PC-9 (cell line): ENCODE data around the gene NIPSNAP3A. TPM values are rescaled to one million over a fixed set of nuclear protein-coding genes. Genes with fewer than 3 reads are reported as not detected.

Experiments used
- BruUV-seq: library from RNA; stranded (reverse); fragments of 400-500 nt; replicated peaks from 2 replicates; lab custom pipeline; 2021; lab: Mats Ljungman, UMichigan
- CTCF ChIA-PET: fragments of 300-600 bp; sonication (Branson Sonifier 250); formaldehyde crosslinking; loops from one replicate; lab custom pipeline; 2022; ENCODE audit warnings: antibody characterized with exemption; lab: Charles Lee
- POLR2A ChIA-PET: fragments of 300-600 bp; sonication (Branson Sonifier 250); formaldehyde crosslinking; loops from one replicate; lab custom pipeline; 2022; ENCODE audit warnings: antibody characterized with exemption; ENCODE audit not compliant: unreplicated experiment; lab: Charles Lee
- DNase-seq, 2 experiments: peaks; one replicate each; pipeline versions ENCODE4 v3.0.0 to v3.0.0-alpha.2; 2015 to 2022; ENCODE audit warnings: mixed read lengths in 1 of 2
- H2AFZ ChIP-seq: fragments of 200-600 bp; sonication (generic); 2 replicates; pipeline ENCODE4 v1.8.1; 2017; ENCODE audit warnings: antibody characterized with exemption
- H3F3A ChIP-seq: fragments of 200-600 bp; sonication (generic); 2 replicates; pipeline ENCODE4 v1.8.1; 2017; ENCODE audit warnings: antibody characterized with exemption, mild to moderate bottlenecking, low read depth; ENCODE audit not compliant: insufficient read depth
- H3K27ac ChIP-seq: fragments of 200-600 bp; sonication (generic); 2 replicates; pipeline ENCODE4 v1.6.1; 2016; ENCODE audit warnings: mixed run types
- H3K27me3 ChIP-seq: fragments of 200-600 bp; sonication (generic); 2 replicates; pipeline ENCODE4 v1.6.1; 2016; ENCODE audit warnings: low read depth, mixed run types; ENCODE audit not compliant: insufficient read depth
- H3K36me3 ChIP-seq: fragments of 200-600 bp; sonication (generic); 2 replicates; pipeline ENCODE4 v1.6.1; 2016; ENCODE audit warnings: low read depth, mixed run types
- H3K4me1 ChIP-seq: fragments of 200-600 bp; sonication (generic); replicated peaks from 2 replicates; pipeline ENCODE4 v1.6.1; 2016; ENCODE audit warnings: mixed run types; ENCODE audit not compliant: insufficient read depth
- H3K4me2 ChIP-seq: fragments of 200-600 bp; sonication (generic); 2 replicates; pipeline ENCODE4 v1.6.1; 2017; ENCODE audit warnings: mixed run types
- H3K4me3 ChIP-seq: fragments of 200-600 bp; sonication (generic); 2 replicates; pipeline ENCODE4 v1.6.1; 2016; ENCODE audit warnings: mixed run types
- H3K79me2 ChIP-seq: fragments of 200-600 bp; sonication (generic); 2 replicates; pipeline ENCODE4 v1.6.1; 2017; ENCODE audit warnings: low read depth, mixed run types
- H3K9me2 ChIP-seq: fragments of 200-600 bp; sonication (generic); 2 replicates; pipeline ENCODE4 v1.8.1; 2017; ENCODE audit warnings: mild to moderate bottlenecking; ENCODE audit not compliant: insufficient read depth
- H3K9me3 ChIP-seq: fragments of 200-600 bp; sonication (generic); 2 replicates; pipeline ENCODE4 v1.8.1; 2016; ENCODE audit warnings: low read depth; ENCODE audit not compliant: insufficient read depth
- H4K20me1 ChIP-seq: fragments of 200-600 bp; sonication (generic); 2 replicates; pipeline ENCODE4 v1.8.1; 2017; ENCODE audit not compliant: insufficient read depth
- EZH2 ChIP-seq: fragments of 200-600 bp; sonication (generic); IDR thresholded peaks from 2 replicates; pipeline ENCODE4 v1.8.0; 2017; ENCODE audit warnings: antibody characterized with exemption, low read depth
- intact Hi-C: fragments of 100-400 bp; cut with micrococcal nuclease; formaldehyde crosslinking; loops from one replicate; pipeline ENCODE4 v1.10.0; 2022; ENCODE audit not compliant: unreplicated experiment
- total RNA-seq: library from RNA; stranded (reverse); gene quantifications from 2 replicates; pipeline ENCODE4 v1.2.3, GENCODE V29; 2021
- TF ChIP-seq, protein P1 (sequence below): fragments of 200-600 bp; sonication (generic); conservative IDR thresholded peaks from 2 replicates; pipeline ENCODE4 v1.6.1; 2017; ENCODE audit warnings: mixed run types, antibody characterized with exemption, mild to moderate bottlenecking, moderate library complexity

NIPSNAP3A gene
- total RNA-seq, 1 experiment from 2014 or later: 19.8 TPM

DNA sequence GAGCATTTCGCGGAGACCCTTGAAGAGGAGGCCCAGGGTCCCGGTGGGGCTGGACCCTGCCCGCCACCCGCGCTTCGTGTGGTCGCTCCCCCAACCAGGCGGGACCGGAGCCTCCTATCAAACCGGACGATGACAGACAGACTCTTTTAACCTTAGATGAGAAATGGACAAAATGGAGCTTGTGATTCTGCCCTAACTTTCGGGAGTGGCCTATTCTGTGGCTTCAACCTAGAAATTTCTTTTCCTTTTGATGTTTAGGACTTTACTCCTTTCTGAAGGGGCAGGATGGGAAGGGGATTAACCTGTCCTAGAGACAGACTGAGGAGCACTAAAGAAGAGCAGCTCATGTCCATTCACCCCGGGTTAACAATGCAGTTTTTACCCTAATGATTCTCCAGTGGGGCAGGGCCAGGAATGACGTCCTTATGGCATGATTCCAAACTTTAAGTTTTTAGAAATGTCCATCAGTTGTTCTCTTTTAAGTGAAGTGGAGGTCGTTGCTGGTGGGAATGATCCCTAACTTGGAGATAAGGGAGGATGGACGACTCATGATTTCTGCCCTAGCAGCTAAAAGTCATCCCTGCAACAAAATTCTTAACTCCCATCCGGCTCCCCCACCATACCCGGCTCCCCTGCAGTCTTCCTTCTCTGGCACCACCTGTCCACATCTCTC, 1.0 kb downstream of the NIPSNAP3A start:
- H3K36me3 ChIP-seq: peaks cover 7% of the 10 kb centered on the region; the same call in 1 of the 2 replicates
- H3K4me2 ChIP-seq: peak overlapping the region; percentile 97
- intact Hi-C loops: loop anchor here (5.0 to 10.0 kb wide), 2 partner anchors 656 to 946 kb away; partner anchors contain the start of genes SMC2 and TMEM38B
- peaks cover 13% of the 10 kb centered on the region; the same call in 1 of the 2 replicates for H3K79me2 ChIP-seq
- ChIA-PET POLR2A (interaction anchor here (0.5 to 0.6 kb wide), 2 partner anchors 680 to 967 kb away, joined by 4 to 5 read pairs; no protein-coding TSS in a partner anchor), CTCF (no interaction called here)
- H2AFZ ChIP-seq: peak overlapping the region; percentile 100
- no peak for TF ChIP-seq EZH2
- TF ChIP-seq, protein P1, sequence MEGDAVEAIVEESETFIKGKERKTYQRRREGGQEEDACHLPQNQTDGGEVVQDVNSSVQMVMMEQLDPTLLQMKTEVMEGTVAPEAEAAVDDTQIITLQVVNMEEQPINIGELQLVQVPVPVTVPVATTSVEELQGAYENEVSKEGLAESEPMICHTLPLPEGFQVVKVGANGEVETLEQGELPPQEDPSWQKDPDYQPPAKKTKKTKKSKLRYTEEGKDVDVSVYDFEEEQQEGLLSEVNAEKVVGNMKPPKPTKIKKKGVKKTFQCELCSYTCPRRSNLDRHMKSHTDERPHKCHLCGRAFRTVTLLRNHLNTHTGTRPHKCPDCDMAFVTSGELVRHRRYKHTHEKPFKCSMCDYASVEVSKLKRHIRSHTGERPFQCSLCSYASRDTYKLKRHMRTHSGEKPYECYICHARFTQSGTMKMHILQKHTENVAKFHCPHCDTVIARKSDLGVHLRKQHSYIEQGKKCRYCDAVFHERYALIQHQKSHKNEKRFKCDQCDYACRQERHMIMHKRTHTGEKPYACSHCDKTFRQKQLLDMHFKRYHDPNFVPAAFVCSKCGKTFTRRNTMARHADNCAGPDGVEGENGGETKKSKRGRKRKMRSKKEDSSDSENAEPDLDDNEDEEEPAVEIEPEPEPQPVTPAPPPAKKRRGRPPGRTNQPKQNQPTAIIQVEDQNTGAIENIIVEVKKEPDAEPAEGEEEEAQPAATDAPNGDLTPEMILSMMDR: no peak
- H3K27me3 ChIP-seq: no peaks in the 10 kb centered on the region
- no peak for DNase-seq
- no peaks in the 10 kb centered on the region for H3F3A ChIP-seq
- no peaks in the 10 kb centered on the region for H3K9me2 ChIP-seq
- H3K27ac ChIP-seq: peak overlapping the region; percentile 47
- no peaks in the 10 kb centered on the region for H4K20me1 ChIP-seq
- no TSS peak for BruUV-seq
- H3K4me3 ChIP-seq: peak overlapping the region; percentile 94
- no peaks in the 10 kb centered on the region for H3K9me3 ChIP-seq
- peaks cover 19% of the 10 kb centered on the region for H3K4me1 ChIP-seq

DNA sequence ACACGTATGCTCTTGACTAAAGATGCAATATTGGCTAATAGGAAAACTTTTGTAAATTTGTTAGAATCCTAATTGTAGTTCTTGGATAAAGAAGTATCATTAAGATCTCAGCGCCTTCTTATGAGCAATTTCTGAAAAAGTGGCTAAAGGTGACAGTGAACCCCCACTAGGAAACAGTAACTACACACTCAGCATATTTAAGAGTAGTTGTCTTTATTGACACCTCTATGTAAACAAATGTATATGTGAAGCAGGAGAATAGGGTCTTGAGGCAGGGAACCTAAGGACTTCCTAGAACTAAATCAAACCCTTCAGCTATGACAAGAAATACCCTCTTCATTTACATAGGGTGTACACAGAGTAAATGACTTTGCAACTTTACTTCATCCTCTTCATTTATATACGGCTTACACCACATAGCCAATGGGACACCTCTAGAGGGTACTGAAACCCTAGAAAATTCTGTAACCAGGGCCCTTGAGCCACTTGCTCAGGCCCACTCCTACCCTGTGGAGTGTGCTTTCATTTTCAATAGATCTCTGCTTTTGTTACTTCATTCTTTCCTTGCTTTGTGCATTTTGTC, 2.8 kb downstream of the NIPSNAP3A start:
- BruUV-seq: no TSS peak
- ChIA-PET CTCF (no interaction called here), POLR2A (no interaction called here)
- no peak for DNase-seq
- Histone ChIP-seq H3K4me3 (no peak overlapping the region), H3K9me2 (no peaks in the 10 kb centered on the region), H2AFZ (no peak overlapping the region), H3K9me3 (no peaks in the 10 kb centered on the region), H3K79me2 (peaks cover 13% of the 10 kb centered on the region; the same call in 1 of the 2 replicates), H3F3A (no peaks in the 10 kb centered on the region), H3K4me2 (no peak overlapping the region), H3K27ac (no peak overlapping the region), H3K4me1 (peaks cover 19% of the 10 kb centered on the region), H3K36me3 (peaks cover 7% of the 10 kb centered on the region; the same call in 1 of the 2 replicates), H3K27me3 (no peaks in the 10 kb centered on the region), H4K20me1 (no peaks in the 10 kb centered on the region)
- no peak for TF ChIP-seq EZH2
- TF ChIP-seq, protein P1: no peak
- intact Hi-C loops: no loop called here

DNA sequence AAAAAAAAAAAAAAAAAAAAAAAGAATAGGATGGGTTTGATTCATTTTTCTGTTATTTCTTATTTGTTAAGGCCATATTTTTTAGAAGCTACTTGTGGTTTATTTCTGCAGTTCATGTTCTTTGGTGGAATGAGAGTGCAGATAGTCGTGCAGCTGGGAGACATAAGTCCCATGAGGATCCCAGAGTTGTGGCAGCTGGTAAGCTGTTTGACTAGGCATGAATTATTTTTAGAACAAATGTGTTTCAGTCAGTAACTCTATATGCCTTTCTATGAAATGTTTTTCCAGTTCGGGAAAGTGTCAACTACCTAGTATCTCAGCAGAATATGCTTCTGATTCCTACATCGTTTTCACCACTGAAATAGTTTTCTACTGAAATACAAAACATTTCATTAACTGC, 11.5 kb downstream of the NIPSNAP3A start:
- no peaks in the 10 kb centered on the region for H3K36me3 ChIP-seq

More for the DNA sequence above, 11.5 kb downstream of the NIPSNAP3A start:
- no peak overlapping the region for H3K4me3 ChIP-seq
- no peak for DNase-seq
- ChIA-PET CTCF (no interaction called here), POLR2A (no interaction called here)
- H2AFZ ChIP-seq: no peak overlapping the region
- intact Hi-C loops: no loop called here
- no peak overlapping the region for H3K4me2 ChIP-seq
- H3K79me2 ChIP-seq: no peaks in the 10 kb centered on the region
- H3F3A ChIP-seq: no peaks in the 10 kb centered on the region; the same call in 1 of the 2 replicates
- TF ChIP-seq EZH2: no peak
- TF ChIP-seq, protein P1: no peak
- no peaks in the 10 kb centered on the region for H4K20me1 ChIP-seq
- H3K9me3 ChIP-seq: no peaks in the 10 kb centered on the region
- no peaks in the 10 kb centered on the region for H3K4me1 ChIP-seq
- no peak overlapping the region for H3K27ac ChIP-seq
- no peaks in the 10 kb centered on the region for H3K27me3 ChIP-seq
- H3K9me2 ChIP-seq: no peaks in the 10 kb centered on the region
- BruUV-seq: no TSS peak
